NCI-H2227 (cell line): Measurements from ENCODE around the gene ZSCAN10.
"Not testable (repeated sequence)": the region's sequence is repeated elsewhere in the genome, so short reads cannot be mapped to it uniquely, and the experiment has no call there.

Experiments used
- DNase-seq: peaks from one replicate; lab custom pipeline; 2025; ENCODE audit not compliant: unreplicated experiment; lab: John Stamatoyannopoulos, UW

Gene ZSCAN10

GRCh38 chr16:3098459-3099394 is at the start of gene ZSCAN10:
ZSCAN10 (minus strand) TSS chr16:3099294; CDS start chr16:3092937, 6,357 bp downstream.
- no peak for DNase-seq

- no peak for DNase-seq
Observed at GRCh38 chr16:3148256-3149192, 49.4 kb upstream of the ZSCAN10 start.

- no peak for DNase-seq
Observed at GRCh38 chr16:3147757-3148104, 48.6 kb upstream of the ZSCAN10 start.

- no peak for DNase-seq
Observed at GRCh38 chr16:3147046-3147756, 48.1 kb upstream of the ZSCAN10 start.

- no peak for DNase-seq
Observed at GRCh38 chr16:3145660-3146059, 46.6 kb upstream of the ZSCAN10 start.

GRCh38 chr16:3145151-3145550 is 46.1 kb upstream of the ZSCAN10 start:
- DNase-seq = no peak

- no peak for DNase-seq
Observed at GRCh38 chr16:3144321-3144983, 45.4 kb upstream of the ZSCAN10 start.

- no peak for DNase-seq
Observed at GRCh38 chr16:3143598-3144320, 44.7 kb upstream of the ZSCAN10 start.

GRCh38 chr16:3143189-3143588 is 44.1 kb upstream of the ZSCAN10 start:
- DNase-seq = no peak

- DNase-seq = no peak
Observed at GRCh38 chr16:3142770-3143169, 43.7 kb upstream of the ZSCAN10 start.

- DNase-seq = no peak
Observed at GRCh38 chr16:3142327-3142726, 43.2 kb upstream of the ZSCAN10 start.

GRCh38 chr16:3141781-3142311 is 42.8 kb upstream of the ZSCAN10 start:
- DNase-seq = no peak

GRCh38 chr16:3140603-3141427 is 41.7 kb upstream of the ZSCAN10 start:
- DNase-seq = no peak

GRCh38 chr16:3139561-3139960 is 40.5 kb upstream of the ZSCAN10 start:
- not testable (repeated sequence) for DNase-seq

- DNase-seq = no peak
Observed at GRCh38 chr16:3138823-3139426, 39.8 kb upstream of the ZSCAN10 start.

- no peak for DNase-seq
Observed at GRCh38 chr16:3138342-3138741, 39.2 kb upstream of the ZSCAN10 start.

- DNase-seq = no peak
Observed at GRCh38 chr16:3137267-3137666, 38.2 kb upstream of the ZSCAN10 start.

- no peak for DNase-seq
Observed at GRCh38 chr16:3135126-3135715, 36.1 kb upstream of the ZSCAN10 start.
